Neural cell (in vitro differentiated cells): ENCODE results near the gene ACAD10. TPM values are rescaled to one million over a fixed set of nuclear protein-coding genes. Genes with fewer than 3 reads are reported as not detected.

Source experiments
- H2AFZ ChIP-seq: fragments of 200-600, 300-800 bp; sonication (generic), shearing (Covaris generic); 2 replicates; pipeline ENCODE4 v1.6.0; 2014; ENCODE audit warnings: low read depth, mild to moderate bottlenecking, antibody characterized with exemption, low read length, moderate library complexity
- H3F3A ChIP-seq: fragments of 200-600 bp; shearing (Covaris generic); 2 replicates; pipeline ENCODE4 v1.6.1; 2016; ENCODE audit warnings: mild to moderate bottlenecking, moderate library complexity, mixed read lengths, antibody characterized with exemption, low read length; ENCODE audit not compliant: insufficient read depth, poor library complexity, severe bottlenecking
- H3K27ac ChIP-seq: fragments of 200-600, 300-800 bp; sonication (generic), shearing (Covaris generic); 2 replicates; pipeline ENCODE4 v1.5.1; 2014; ENCODE audit warnings: mild to moderate bottlenecking, low read length, moderate library complexity
- H3K27me3 ChIP-seq: fragments of 300-800, 200-600 bp; sonication (generic), shearing (Covaris generic); 2 replicates; pipeline ENCODE4 v1.6.0; 2014; ENCODE audit warnings: mild to moderate bottlenecking, low read depth, low read length, moderate library complexity; ENCODE audit not compliant: insufficient read depth
- H3K36me3 ChIP-seq: fragments of 300-800, 200-600 bp; sonication (generic), shearing (Covaris generic); 2 replicates; pipeline ENCODE4 v1.5.1; 2014; ENCODE audit warnings: mild to moderate bottlenecking, antibody characterized with exemption, low read length, moderate library complexity; ENCODE audit not compliant: insufficient read depth
- H3K4me2 ChIP-seq: fragments of 300-800, 200-600 bp; sonication (generic), shearing (Covaris generic); 2 replicates; pipeline ENCODE4 v1.6.0; 2014; ENCODE audit warnings: mild to moderate bottlenecking, low read length
- H3K4me3 ChIP-seq: fragments of 300-800, 200-600 bp; sonication (generic), shearing (Covaris generic); 2 replicates; pipeline ENCODE4 v1.5.1; 2014; ENCODE audit warnings: mild to moderate bottlenecking, low read length, moderate library complexity
- H3K79me2 ChIP-seq: fragments of 200-600 bp; shearing (Covaris generic); replicated peaks from 2 replicates; pipeline ENCODE4 v1.6.0; 2014; ENCODE audit warnings: mild to moderate bottlenecking, low read length, moderate library complexity; ENCODE audit not compliant: insufficient read depth
- H3K9ac ChIP-seq: fragments of 300-800, 200-600 bp; sonication (generic), shearing (Covaris generic); 2 replicates; pipeline ENCODE4 v1.6.1; 2016; ENCODE audit warnings: mild to moderate bottlenecking, low read length, mixed read lengths
- H3K9me2 ChIP-seq: fragments of 200-600 bp; shearing (Covaris generic); 2 replicates; pipeline ENCODE4 v1.6.1; 2016; ENCODE audit warnings: mild to moderate bottlenecking, low read length, mixed read lengths; ENCODE audit not compliant: insufficient read depth
- H3K9me3 ChIP-seq: fragments of 200-600, 300-800 bp; sonication (generic), shearing (Covaris generic); 2 replicates; pipeline ENCODE4 v1.6.1; 2016; ENCODE audit warnings: mild to moderate bottlenecking, mixed run types, low read length, moderate library complexity, mixed read lengths
- H4K20me1 ChIP-seq: fragments of 200-600 bp; shearing (Covaris generic); 2 replicates; pipeline ENCODE4 v1.6.1; 2016; ENCODE audit warnings: mild to moderate bottlenecking, mixed run types; ENCODE audit not compliant: insufficient read depth
- EP300 ChIP-seq: fragments of 450-650 bp; conservative IDR thresholded peaks from 2 replicates; pipeline ENCODE4 v1.6.1; 2014; ENCODE audit warnings: antibody characterized with exemption, mild to moderate bottlenecking, moderate library complexity; ENCODE audit not compliant: poor library complexity, severe bottlenecking
- EZH2 ChIP-seq: fragments of 200-600, 300-800 bp; shearing (Covaris generic), sonication (generic); IDR thresholded peaks from 2 replicates; pipeline ENCODE4 v1.6.1; 2014; ENCODE audit warnings: antibody characterized with exemption, low read length, borderline replicate concordance, mild to moderate bottlenecking; ENCODE audit not compliant: insufficient read depth, poor library complexity, severe bottlenecking
- MXI1 ChIP-seq: fragments of 450-650 bp; conservative IDR thresholded peaks from 2 replicates; pipeline ENCODE4 v1.6.1; 2014; ENCODE audit warnings: antibody characterized with exemption, mild to moderate bottlenecking; ENCODE audit not compliant: poor library complexity, severe bottlenecking
- POLR2AphosphoS5 ChIP-seq: IDR thresholded peaks from 2 replicates; pipeline ENCODE4 v1.6.1; 2012
- RAD21 ChIP-seq: fragments of 450-650 bp; conservative IDR thresholded peaks from 2 replicates; pipeline ENCODE4 v1.6.1; 2014; ENCODE audit warnings: antibody characterized with exemption, mild to moderate bottlenecking, moderate library complexity
- SMC3 ChIP-seq: fragments of 450-650 bp; conservative IDR thresholded peaks from 2 replicates; pipeline ENCODE4 v1.6.1; 2014; ENCODE audit warnings: antibody characterized with exemption, mild to moderate bottlenecking, moderate library complexity; ENCODE audit not compliant: poor library complexity
- TAF1 ChIP-seq: IDR thresholded peaks from 2 replicates; pipeline ENCODE4 v1.6.1; 2012; ENCODE audit warnings: low read depth
- polyA plus RNA-seq: library from polyadenylated mRNA; depleted of rRNA; stranded (reverse); fragments of >200 nt; gene quantifications from 2 replicates; pipeline ENCODE4 v1.2.3, GENCODE V29; 2014
- TF ChIP-seq, protein P1 (sequence below): fragments of 450-650 bp; IDR thresholded peaks from 2 replicates; pipeline ENCODE4 v1.5.1; 2014; ENCODE audit warnings: antibody characterized with exemption, mild to moderate bottlenecking, moderate library complexity; ENCODE audit not compliant: poor library complexity, severe bottlenecking
- TF ChIP-seq, protein P2 (sequence below): IDR thresholded peaks from 2 replicates; pipeline ENCODE4 v1.6.1; 2012; ENCODE audit warnings: borderline replicate concordance

ACAD10 gene
- polyA plus RNA-seq, 1 donor from 2014 or later: 25.7 TPM

DNA sequence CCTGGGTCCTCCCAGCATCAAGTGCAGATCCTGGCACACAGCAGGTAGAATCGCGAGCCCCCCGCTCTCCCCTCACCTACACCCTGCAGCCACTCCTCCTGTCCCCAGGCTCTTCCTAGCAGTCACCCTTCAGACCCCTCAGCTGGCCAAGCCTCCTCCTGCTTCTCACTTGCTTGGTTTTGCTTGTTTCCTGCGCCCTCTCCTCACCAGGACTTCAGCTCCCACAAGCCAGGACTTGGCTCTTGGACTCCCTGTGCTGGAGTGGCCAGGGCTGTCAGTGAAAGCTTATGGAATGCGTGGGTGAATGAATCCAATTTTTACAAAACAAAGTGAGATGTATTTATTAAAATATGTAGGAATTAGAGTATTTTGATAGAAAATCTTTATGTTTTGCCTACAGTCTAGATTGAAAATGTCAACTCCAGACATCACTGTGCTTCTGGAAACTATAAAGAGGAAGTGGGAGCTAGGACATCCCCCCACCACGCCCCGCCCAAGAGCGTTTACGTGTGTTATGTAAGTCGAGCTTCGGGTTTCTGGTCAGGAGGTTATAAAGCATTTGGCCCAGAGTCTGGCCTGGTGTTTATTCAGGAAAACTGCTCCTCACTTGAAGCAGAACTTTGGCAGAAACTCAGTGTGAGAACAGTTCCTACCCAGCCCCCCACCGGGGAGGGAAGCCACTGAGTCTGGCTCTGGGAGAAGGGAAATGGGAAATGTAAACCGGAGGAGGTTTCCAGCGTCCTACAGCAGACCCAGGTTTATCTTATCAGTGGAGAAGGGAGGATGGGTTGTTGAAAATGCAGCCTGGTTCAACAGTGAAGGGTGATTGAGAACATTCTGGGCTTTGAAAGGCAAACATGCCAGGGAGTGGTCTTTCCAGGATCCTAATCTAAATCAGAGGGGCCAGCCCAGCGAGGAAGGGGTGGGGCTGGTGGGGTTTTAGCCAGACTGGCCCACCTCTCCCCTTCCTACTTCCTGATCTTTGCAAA, 89.6 kb downstream of the ACAD10 start:
- H3K27ac ChIP-seq: no peak overlapping the region
- no peak overlapping the region for H3K4me2 ChIP-seq
- H3K9me3 ChIP-seq: no peaks in the 10 kb centered on the region
- no peaks in the 10 kb centered on the region for H3K9me2 ChIP-seq
- H3K36me3 ChIP-seq: no peaks in the 10 kb centered on the region
- no peak overlapping the region for H2AFZ ChIP-seq
- no peaks in the 10 kb centered on the region for H4K20me1 ChIP-seq
- TF ChIP-seq SMC3 (no peak), TAF1 (no peak)
- no peak overlapping the region for H3K9ac ChIP-seq
- no peaks in the 10 kb centered on the region for H3K27me3 ChIP-seq
- no peak overlapping the region for H3K4me3 ChIP-seq
- H3K79me2 ChIP-seq: no peaks in the 10 kb centered on the region
- H3F3A ChIP-seq: no peaks in the 10 kb centered on the region

DNA sequence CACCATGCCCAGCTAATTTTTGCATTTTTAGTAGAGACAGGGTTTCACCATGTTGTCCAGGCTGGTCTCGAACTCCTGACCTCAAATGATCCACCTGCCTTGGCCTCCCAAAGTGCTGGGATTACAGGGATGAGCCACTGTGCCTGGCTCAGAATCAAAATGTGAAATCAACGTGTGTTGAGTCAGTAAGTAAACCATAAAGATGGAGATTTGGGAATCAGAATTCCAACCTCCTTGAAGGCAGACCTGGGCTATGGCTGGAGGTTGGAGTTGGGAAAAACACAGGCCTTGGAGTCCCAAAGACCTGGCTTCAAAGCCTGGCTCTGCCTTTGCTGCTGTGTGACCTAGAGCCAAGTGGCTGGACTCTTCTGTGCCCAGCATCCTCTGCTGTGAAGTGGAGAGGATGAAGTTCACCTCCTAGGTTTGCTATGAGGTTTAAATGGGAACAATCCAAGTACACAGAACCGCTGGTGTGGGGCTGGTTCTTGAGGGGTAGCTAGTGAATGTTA, 91.0 kb downstream of the ACAD10 start:
- no peaks in the 10 kb centered on the region for H3K9me3 ChIP-seq
- no peaks in the 10 kb centered on the region for H3K79me2 ChIP-seq
- no peak overlapping the region for H3K27ac ChIP-seq
- H3K27me3 ChIP-seq: no peaks in the 10 kb centered on the region
- TF ChIP-seq EP300: no peak
- TF ChIP-seq SMC3: no peak
- no peak for TF ChIP-seq TAF1
- TF ChIP-seq POLR2AphosphoS5: no peak
- TF ChIP-seq, protein P1, sequence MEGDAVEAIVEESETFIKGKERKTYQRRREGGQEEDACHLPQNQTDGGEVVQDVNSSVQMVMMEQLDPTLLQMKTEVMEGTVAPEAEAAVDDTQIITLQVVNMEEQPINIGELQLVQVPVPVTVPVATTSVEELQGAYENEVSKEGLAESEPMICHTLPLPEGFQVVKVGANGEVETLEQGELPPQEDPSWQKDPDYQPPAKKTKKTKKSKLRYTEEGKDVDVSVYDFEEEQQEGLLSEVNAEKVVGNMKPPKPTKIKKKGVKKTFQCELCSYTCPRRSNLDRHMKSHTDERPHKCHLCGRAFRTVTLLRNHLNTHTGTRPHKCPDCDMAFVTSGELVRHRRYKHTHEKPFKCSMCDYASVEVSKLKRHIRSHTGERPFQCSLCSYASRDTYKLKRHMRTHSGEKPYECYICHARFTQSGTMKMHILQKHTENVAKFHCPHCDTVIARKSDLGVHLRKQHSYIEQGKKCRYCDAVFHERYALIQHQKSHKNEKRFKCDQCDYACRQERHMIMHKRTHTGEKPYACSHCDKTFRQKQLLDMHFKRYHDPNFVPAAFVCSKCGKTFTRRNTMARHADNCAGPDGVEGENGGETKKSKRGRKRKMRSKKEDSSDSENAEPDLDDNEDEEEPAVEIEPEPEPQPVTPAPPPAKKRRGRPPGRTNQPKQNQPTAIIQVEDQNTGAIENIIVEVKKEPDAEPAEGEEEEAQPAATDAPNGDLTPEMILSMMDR: no peak
- TF ChIP-seq, protein P2, sequence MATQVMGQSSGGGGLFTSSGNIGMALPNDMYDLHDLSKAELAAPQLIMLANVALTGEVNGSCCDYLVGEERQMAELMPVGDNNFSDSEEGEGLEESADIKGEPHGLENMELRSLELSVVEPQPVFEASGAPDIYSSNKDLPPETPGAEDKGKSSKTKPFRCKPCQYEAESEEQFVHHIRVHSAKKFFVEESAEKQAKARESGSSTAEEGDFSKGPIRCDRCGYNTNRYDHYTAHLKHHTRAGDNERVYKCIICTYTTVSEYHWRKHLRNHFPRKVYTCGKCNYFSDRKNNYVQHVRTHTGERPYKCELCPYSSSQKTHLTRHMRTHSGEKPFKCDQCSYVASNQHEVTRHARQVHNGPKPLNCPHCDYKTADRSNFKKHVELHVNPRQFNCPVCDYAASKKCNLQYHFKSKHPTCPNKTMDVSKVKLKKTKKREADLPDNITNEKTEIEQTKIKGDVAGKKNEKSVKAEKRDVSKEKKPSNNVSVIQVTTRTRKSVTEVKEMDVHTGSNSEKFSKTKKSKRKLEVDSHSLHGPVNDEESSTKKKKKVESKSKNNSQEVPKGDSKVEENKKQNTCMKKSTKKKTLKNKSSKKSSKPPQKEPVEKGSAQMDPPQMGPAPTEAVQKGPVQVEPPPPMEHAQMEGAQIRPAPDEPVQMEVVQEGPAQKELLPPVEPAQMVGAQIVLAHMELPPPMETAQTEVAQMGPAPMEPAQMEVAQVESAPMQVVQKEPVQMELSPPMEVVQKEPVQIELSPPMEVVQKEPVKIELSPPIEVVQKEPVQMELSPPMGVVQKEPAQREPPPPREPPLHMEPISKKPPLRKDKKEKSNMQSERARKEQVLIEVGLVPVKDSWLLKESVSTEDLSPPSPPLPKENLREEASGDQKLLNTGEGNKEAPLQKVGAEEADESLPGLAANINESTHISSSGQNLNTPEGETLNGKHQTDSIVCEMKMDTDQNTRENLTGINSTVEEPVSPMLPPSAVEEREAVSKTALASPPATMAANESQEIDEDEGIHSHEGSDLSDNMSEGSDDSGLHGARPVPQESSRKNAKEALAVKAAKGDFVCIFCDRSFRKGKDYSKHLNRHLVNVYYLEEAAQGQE: no peak
- no peak for TF ChIP-seq MXI1
- no peak for TF ChIP-seq EZH2
- TF ChIP-seq RAD21: no peak
- no peak overlapping the region for H3K4me3 ChIP-seq
- H4K20me1 ChIP-seq: no peaks in the 10 kb centered on the region
- no peak overlapping the region for H2AFZ ChIP-seq
- H3K9me2 ChIP-seq: no peaks in the 10 kb centered on the region
- H3F3A ChIP-seq: no peaks in the 10 kb centered on the region
- H3K36me3 ChIP-seq: no peaks in the 10 kb centered on the region
- H3K9ac ChIP-seq: no peak overlapping the region
- no peak overlapping the region for H3K4me2 ChIP-seq
